HCT116 (cell line): Measurements from ENCODE around the gene DOCK1. TPM values are rescaled to one million over a fixed set of nuclear protein-coding genes. Genes with fewer than 3 reads are reported as not detected.

Experiments used
- ATAC-seq: fragments of 200-7000 bp; cut with Tn5 transposase; 2 replicates; pipeline ENCODE4 v1.9.1; 2020; ENCODE audit warnings: mild to moderate bottlenecking, moderate library complexity
- BruUV-seq: library from RNA; stranded (reverse); fragments of 400-500 nt; replicated peaks from 2 replicates; lab custom pipeline; 2021; lab: Mats Ljungman, UMichigan
- CTCF ChIA-PET: fragments of 300-600 bp; sonication (Branson Sonifier 250); formaldehyde crosslinking; loops from one replicate; lab custom pipeline; 2021; ENCODE audit warnings: antibody characterized with exemption; lab: Charles Lee
- POLR2A ChIA-PET: fragments of 300-600, 350-600 bp; sonication (Branson Sonifier 250); formaldehyde crosslinking; loops from one replicate; lab custom pipeline; 2021; ENCODE audit warnings: antibody characterized with exemption; lab: Charles Lee
- RAD21 ChIA-PET, 2 experiments: fragments of 300-600 bp; sonication (Branson Sonifier 250); formaldehyde crosslinking; loops; one replicate each; lab custom pipeline; 2023; ENCODE audit warnings: low total read pairs in 2 of 2; ENCODE audit not compliant: uncharacterized antibody in 2 of 2, unreplicated experiment in 2 of 2, low non-redundant PET in 1 of 2; lab: Charles Lee
- DNase-seq: peaks from one replicate; pipeline ENCODE4 v3.0.0-alpha.2; 2010; ENCODE audit warnings: low read depth, low spot score
- H2AFZ ChIP-seq: fragments of 200-600 bp; shearing (Covaris generic), sonication (generic); 2 replicates; pipeline ENCODE4 v1.6.1; 2017; ENCODE audit warnings: low read depth, mixed run types, mixed read lengths, antibody characterized with exemption, low read length; ENCODE audit not compliant: poor library complexity, severe bottlenecking
- H3K27ac ChIP-seq: 2 replicates; pipeline ENCODE4 v1.5.1; 2012; ENCODE audit warnings: low read depth, low read length
- H3K27me3 ChIP-seq: fragments of 200-600 bp; sonication (generic); 2 replicates; pipeline ENCODE4 v1.6.1; 2016; ENCODE audit warnings: mixed run types, low read length, mixed read lengths; ENCODE audit not compliant: insufficient read depth
- H3K36me3 ChIP-seq, 2 experiments: fragments of 200-500 bp in 1 of 2; fragments of 200-600 bp in 1 of 2; sonication (Bioruptor generic) in 1 of 2; sonication (generic) in 1 of 2; 2 replicates each; pipeline versions ENCODE4 v1.5.1 to v1.6.1; 2014 to 2016; ENCODE audit warnings: low read length in 2 of 2, inconsistent platforms in 1 of 2, mixed read lengths in 1 of 2, mixed run types in 1 of 2; ENCODE audit not compliant: insufficient read depth in 2 of 2, control insufficient read depth in 1 of 2
- H3K4me1 ChIP-seq, 2 experiments: fragments of 200-600 bp in 1 of 2; sonication (generic) in 1 of 2; 2 replicates each; pipeline versions ENCODE4 v1.5.1 to v1.6.1; 2012 to 2017; ENCODE audit warnings: low read length in 2 of 2, inconsistent platforms in 1 of 2, mild to moderate bottlenecking in 1 of 2, mixed read lengths in 1 of 2, mixed run types in 1 of 2, moderate library complexity in 1 of 2; ENCODE audit not compliant: insufficient read depth in 2 of 2, control insufficient read depth in 1 of 2
- H3K4me2 ChIP-seq: fragments of 200-600 bp; sonication (generic); 2 replicates; pipeline ENCODE4 v1.6.1; 2017; ENCODE audit warnings: mixed run types, low read length, mixed read lengths
- H3K4me3 ChIP-seq, 2 experiments: fragments of 200-600 bp in 1 of 2; sonication (generic) in 1 of 2; replicated peaks in 1 of 2; 2 replicates each; pipeline ENCODE4 v1.5.1; 2011 to 2016; ENCODE audit warnings: low read length in 2 of 2, control low read depth in 1 of 2, low read depth in 1 of 2, mild to moderate bottlenecking in 1 of 2, mixed read lengths in 1 of 2, mixed run types in 1 of 2
- H3K79me2 ChIP-seq: fragments of 200-600 bp; sonication (generic); 2 replicates; pipeline ENCODE4 v1.6.1; 2017; ENCODE audit warnings: mild to moderate bottlenecking, mixed run types, low read length, moderate library complexity, mixed read lengths; ENCODE audit not compliant: insufficient read depth
- H3K9ac ChIP-seq: fragments of 200-600 bp; sonication (generic); 2 replicates; pipeline ENCODE4 v1.6.1; 2016; ENCODE audit warnings: low read length, mixed read lengths
- H3K9me2 ChIP-seq: fragments of 200-600 bp; sonication (generic), shearing (Covaris generic); 2 replicates; pipeline ENCODE4 v1.6.1; 2017; ENCODE audit warnings: mixed run types, mild to moderate bottlenecking, moderate library complexity; ENCODE audit not compliant: insufficient read depth
- H3K9me3 ChIP-seq, 2 experiments: fragments of 200-500 bp in 1 of 2; fragments of 200-600 bp in 1 of 2; sonication (Bioruptor generic) in 1 of 2; sonication (generic) in 1 of 2; 2 replicates each; pipeline ENCODE4 v1.6.1; 2014 to 2017; ENCODE audit warnings: low read length in 2 of 2, mixed read lengths in 2 of 2, inconsistent platforms in 1 of 2, low read depth in 1 of 2, mild to moderate bottlenecking in 1 of 2, mixed run types in 1 of 2, moderate library complexity in 1 of 2; ENCODE audit not compliant: control insufficient read depth in 1 of 2, insufficient read depth in 1 of 2
- H4K20me1 ChIP-seq: fragments of 200-600 bp; sonication (generic), shearing (Covaris generic); 2 replicates; pipeline ENCODE4 v1.6.1; 2017; ENCODE audit warnings: mixed run types, mild to moderate bottlenecking, moderate library complexity; ENCODE audit not compliant: insufficient read depth
- CBX3 ChIP-seq: IDR thresholded peaks from 2 replicates; pipeline ENCODE4 v1.6.1; 2012; ENCODE audit warnings: low read depth
- CEBPB ChIP-seq: IDR thresholded peaks from 2 replicates; pipeline ENCODE4 v1.6.1; 2012; ENCODE audit warnings: low read depth
- ELF1 ChIP-seq: IDR thresholded peaks from 2 replicates; pipeline ENCODE4 v1.6.1; 2012; ENCODE audit warnings: low read depth, borderline replicate concordance
- EZH2 ChIP-seq: fragments of 200-600 bp; sonication (generic); IDR thresholded peaks from 2 replicates; pipeline ENCODE4 v1.6.1; 2017; ENCODE audit warnings: antibody characterized with exemption, mixed run types
- EZH2phosphoT487 ChIP-seq: fragments of 200-600 bp; IDR thresholded peaks from 2 replicates; pipeline ENCODE4 v1.6.1; 2018; ENCODE audit warnings: antibody characterized with exemption, borderline replicate concordance
- JUND ChIP-seq: IDR thresholded peaks from 2 replicates; pipeline ENCODE4 v1.6.1; 2012
- POLR2AphosphoS5 ChIP-seq: IDR thresholded peaks from 2 replicates; pipeline ENCODE4 v1.6.1; 2011; ENCODE audit warnings: mild to moderate bottlenecking, low read depth, low read length, moderate library complexity
- SP1 ChIP-seq: IDR thresholded peaks from 2 replicates; pipeline ENCODE4 v1.6.1; 2012; ENCODE audit warnings: low read depth
- TCF7L2 ChIP-seq: IDR thresholded peaks from 2 replicates; pipeline ENCODE4 v1.7.0; 2011; ENCODE audit warnings: borderline replicate concordance, inconsistent platforms; ENCODE audit not compliant: insufficient read depth, insufficient read length; ENCODE audit errors: extremely low read depth
- YY1 ChIP-seq: IDR thresholded peaks from 2 replicates; pipeline ENCODE4 v1.6.1; 2011; ENCODE audit warnings: low read length, low read depth, moderate library complexity, mild to moderate bottlenecking; ENCODE audit not compliant: insufficient replicate concordance; ENCODE audit errors: extremely low read depth
- ZBTB33 ChIP-seq: IDR thresholded peaks from 2 replicates; pipeline ENCODE4 v1.6.1; 2011; ENCODE audit warnings: mild to moderate bottlenecking, low read length, moderate library complexity; ENCODE audit not compliant: insufficient replicate concordance; ENCODE audit errors: extremely low read depth
- ZNF274 ChIP-seq: fragments of 200-500 bp; sonication (Bioruptor generic); IDR thresholded peaks from 2 replicates; pipeline ENCODE4 v1.6.1; 2014; ENCODE audit warnings: mild to moderate bottlenecking, low read depth, low read length, inconsistent platforms
- intact Hi-C: fragments of 100-400 bp; cut with micrococcal nuclease; formaldehyde crosslinking; loops from 2 replicates; pipeline ENCODE4 v1.10.0; 2022
- total RNA-seq: library from RNA; stranded (reverse); gene quantifications from one replicate; pipeline ENCODE4 v1.2.1, GENCODE V29; 2021; ENCODE audit not compliant: unreplicated experiment
- TF ChIP-seq, protein P1 (sequence below), 3 experiments: fragments of 200-600 bp in 1 of 3; sonication (generic) in 1 of 3; IDR thresholded peaks in 2 of 3; conservative IDR thresholded peaks in 1 of 3; 2 replicates each; pipeline ENCODE4 v1.5.1; 2012 to 2017; ENCODE audit warnings: low read depth in 2 of 3, low read length in 2 of 3, antibody characterized with exemption in 1 of 3, borderline replicate concordance in 1 of 3, control low read depth in 1 of 3, mild to moderate bottlenecking in 1 of 3, mixed read lengths in 1 of 3, mixed run types in 1 of 3, moderate library complexity in 1 of 3; ENCODE audit not compliant: insufficient read depth in 1 of 3

Gene DOCK1
- total RNA-seq, 1 experiment from 2014 or later: 46.5 TPM

DNA sequence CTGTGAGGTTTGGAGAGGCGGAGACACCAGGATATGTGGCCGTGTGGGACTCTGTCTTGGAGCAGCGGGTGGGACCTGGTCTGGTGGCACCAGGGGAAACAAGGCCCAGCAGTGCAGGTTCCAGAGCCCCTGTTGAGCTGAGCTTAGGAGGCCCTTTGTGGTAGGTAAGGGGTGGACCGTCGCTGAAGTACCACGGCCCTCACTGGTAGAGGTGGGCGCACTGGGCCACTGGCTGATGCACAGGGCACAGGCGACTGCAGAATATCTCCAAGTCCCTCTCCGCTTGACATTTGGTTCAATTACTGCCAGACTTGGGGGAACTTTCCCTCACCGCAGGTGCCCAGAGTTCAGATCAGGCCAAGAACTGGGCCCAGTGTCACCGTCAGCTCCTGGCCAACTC, 27.3 kb downstream of the DOCK1 start:
- H3K27me3 ChIP-seq: no peaks in the 10 kb centered on the region
- CTCF ChIA-PET: no interaction called here
- intact Hi-C loops: no loop called here
- no peak overlapping the region for H2AFZ ChIP-seq
- H4K20me1 ChIP-seq: peaks cover 13% of the 10 kb centered on the region; the same call in 1 of the 2 replicates
- BruUV-seq: no TSS peak
- DNase-seq (no peak), ATAC-seq (no peak)
- H3K9ac ChIP-seq: no peak overlapping the region
- no peaks in the 10 kb centered on the region for H3K9me2 ChIP-seq
- RAD21 ChIA-PET: no interaction called here
- H3K27ac ChIP-seq: no peak overlapping the region
- no peak overlapping the region for H3K4me2 ChIP-seq
- TF ChIP-seq JUND: no peak
- no peak for TF ChIP-seq YY1
- no peak for TF ChIP-seq ELF1
- no peak for TF ChIP-seq EZH2phosphoT487
- TF ChIP-seq ZNF274: no peak
- TF ChIP-seq, protein P1, sequence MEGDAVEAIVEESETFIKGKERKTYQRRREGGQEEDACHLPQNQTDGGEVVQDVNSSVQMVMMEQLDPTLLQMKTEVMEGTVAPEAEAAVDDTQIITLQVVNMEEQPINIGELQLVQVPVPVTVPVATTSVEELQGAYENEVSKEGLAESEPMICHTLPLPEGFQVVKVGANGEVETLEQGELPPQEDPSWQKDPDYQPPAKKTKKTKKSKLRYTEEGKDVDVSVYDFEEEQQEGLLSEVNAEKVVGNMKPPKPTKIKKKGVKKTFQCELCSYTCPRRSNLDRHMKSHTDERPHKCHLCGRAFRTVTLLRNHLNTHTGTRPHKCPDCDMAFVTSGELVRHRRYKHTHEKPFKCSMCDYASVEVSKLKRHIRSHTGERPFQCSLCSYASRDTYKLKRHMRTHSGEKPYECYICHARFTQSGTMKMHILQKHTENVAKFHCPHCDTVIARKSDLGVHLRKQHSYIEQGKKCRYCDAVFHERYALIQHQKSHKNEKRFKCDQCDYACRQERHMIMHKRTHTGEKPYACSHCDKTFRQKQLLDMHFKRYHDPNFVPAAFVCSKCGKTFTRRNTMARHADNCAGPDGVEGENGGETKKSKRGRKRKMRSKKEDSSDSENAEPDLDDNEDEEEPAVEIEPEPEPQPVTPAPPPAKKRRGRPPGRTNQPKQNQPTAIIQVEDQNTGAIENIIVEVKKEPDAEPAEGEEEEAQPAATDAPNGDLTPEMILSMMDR (IDR thresholded peaks at IDR 0.05 in 2 of 3, conservative IDR thresholded peaks at IDR 0.05 in 1 of 3; ENCODE audit: borderline replicate concordance in 1 of 3, insufficient read depth in 1 of 3, low read depth in 2 of 3, low read length in 2 of 3): no peak
- no peak for TF ChIP-seq SP1
- no peak for TF ChIP-seq POLR2AphosphoS5
- no peak for TF ChIP-seq ZBTB33
- TF ChIP-seq CEBPB: no peak
- TF ChIP-seq CBX3: no peak
- TF ChIP-seq TCF7L2: no peak
- no peak for TF ChIP-seq EZH2
- TF ChIP-seq, all 23 proteins: peak for 0
- Histone ChIP-seq H3K4me3 (no peak overlapping the region), H3K36me3 (no peaks in the 10 kb centered on the region), H3K79me2 (peaks cover 74% of the 10 kb centered on the region), H3K9me3 (no peaks in the 10 kb centered on the region), H3K4me1 (no peaks in the 10 kb centered on the region)
- POLR2A ChIA-PET: no interaction called here
